DOHH2 (cell line): ENCODE data around the gene ANKRD16.

Experiments
- H3F3A ChIP-seq: fragments of 200-600 bp; sonication (generic), shearing (Covaris generic); 2 replicates; pipeline ENCODE4 v1.6.0; 2016; ENCODE audit warnings: antibody characterized with exemption, mild to moderate bottlenecking; ENCODE audit not compliant: control insufficient read depth, insufficient read depth
- H3K27ac ChIP-seq: fragments of 200-600 bp; sonication (generic); 2 replicates; pipeline ENCODE4 v1.5.1; 2014; ENCODE audit warnings: low read depth, mild to moderate bottlenecking, low read length, moderate library complexity
- H3K27me3 ChIP-seq: fragments of 200-600 bp; sonication (generic); 2 replicates; pipeline ENCODE4 v1.6.1; 2014; ENCODE audit warnings: mild to moderate bottlenecking, low read length, mixed read lengths; ENCODE audit not compliant: control insufficient read depth
- H3K36me3 ChIP-seq: fragments of 200-600 bp; sonication (generic); 2 replicates; pipeline ENCODE4 v1.6.1; 2014; ENCODE audit warnings: mild to moderate bottlenecking, low read length, moderate library complexity, mixed read lengths; ENCODE audit not compliant: control insufficient read depth
- H3K4me1 ChIP-seq: fragments of 200-600 bp; sonication (generic); 2 replicates; pipeline ENCODE4 v1.6.1; 2014; ENCODE audit warnings: mild to moderate bottlenecking, low read length, mixed read lengths; ENCODE audit not compliant: control insufficient read depth
- H3K4me2 ChIP-seq: fragments of 200-600 bp; sonication (generic); 2 replicates; pipeline ENCODE4 v1.6.0; 2014; ENCODE audit warnings: mild to moderate bottlenecking, low read length, moderate library complexity
- H3K4me3 ChIP-seq: fragments of 200-600 bp; sonication (generic); 2 replicates; pipeline ENCODE4 v1.5.1; 2014; ENCODE audit warnings: mild to moderate bottlenecking, low read length, mixed read lengths
- H3K79me2 ChIP-seq: fragments of 200-600 bp; sonication (generic); 2 replicates; pipeline ENCODE4 v1.6.1; 2014; ENCODE audit warnings: mild to moderate bottlenecking, low read length, mixed read lengths; ENCODE audit not compliant: control insufficient read depth
- H3K9me2 ChIP-seq: fragments of 200-600 bp; sonication (generic); replicated peaks from 2 replicates; pipeline ENCODE4 v1.6.1; 2014; ENCODE audit warnings: mild to moderate bottlenecking, low read length, mixed read lengths; ENCODE audit not compliant: control insufficient read depth
- H3K9me3 ChIP-seq: fragments of 200-600 bp; sonication (generic); 2 replicates; pipeline ENCODE4 v1.6.1; 2014; ENCODE audit warnings: antibody characterized with exemption, low read length, mixed read lengths; ENCODE audit not compliant: control insufficient read depth, insufficient read depth
- H4K20me1 ChIP-seq: fragments of 200-600 bp; sonication (generic); 2 replicates; pipeline ENCODE4 v1.6.0; 2014; ENCODE audit warnings: low read depth, mild to moderate bottlenecking, antibody characterized with exemption, low read length, moderate library complexity; ENCODE audit not compliant: control insufficient read depth, insufficient read depth
- EZH2phosphoT487 ChIP-seq: fragments of 200-600 bp; sonication (generic); IDR thresholded peaks from 2 replicates; pipeline ENCODE4 v1.6.1; 2017; ENCODE audit warnings: borderline replicate concordance, mild to moderate bottlenecking, antibody characterized with exemption, low read length, moderate library complexity, mixed read lengths
- TF ChIP-seq, protein P1 (sequence below): fragments of 200-600 bp; sonication (generic); IDR thresholded peaks from one replicate; pipeline ENCODE4 v1.5.1; 2014; ENCODE audit warnings: antibody characterized with exemption, mild to moderate bottlenecking, low read depth, low read length; ENCODE audit not compliant: poor library complexity, severe bottlenecking

ANKRD16 gene

DNA sequence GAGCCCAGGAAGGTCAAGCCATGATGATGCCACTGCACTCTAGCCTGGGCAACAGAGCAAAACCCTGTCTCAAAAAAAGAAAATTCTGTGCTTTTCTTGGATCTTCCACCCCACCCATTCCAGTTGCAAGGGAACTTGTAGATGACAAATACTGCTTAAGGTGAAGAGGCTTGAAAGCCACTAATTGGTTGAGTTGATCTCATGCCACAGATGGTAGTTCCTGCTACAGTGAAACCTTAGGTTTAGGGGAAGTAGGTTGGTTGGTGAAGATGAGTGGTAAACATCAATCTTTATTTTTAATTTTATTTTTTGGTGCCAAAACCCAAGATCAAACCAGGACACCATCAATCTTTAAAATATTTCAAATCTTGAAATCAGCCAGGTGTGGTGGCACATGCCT, 73.5 kb downstream of the ANKRD16 start:
- no peaks in the 10 kb centered on the region for H3K9me3 ChIP-seq
- H4K20me1 ChIP-seq: peaks cover 14% of the 10 kb centered on the region; the same call in 1 of the 2 replicates
- H3K27ac ChIP-seq: no peak overlapping the region
- H3K79me2 ChIP-seq: peaks cover 41% of the 10 kb centered on the region
- H3K4me3 ChIP-seq: no peak overlapping the region
- peaks cover 57% of the 10 kb centered on the region for H3K4me1 ChIP-seq
- no peak for TF ChIP-seq EZH2phosphoT487
- TF ChIP-seq, protein P1, sequence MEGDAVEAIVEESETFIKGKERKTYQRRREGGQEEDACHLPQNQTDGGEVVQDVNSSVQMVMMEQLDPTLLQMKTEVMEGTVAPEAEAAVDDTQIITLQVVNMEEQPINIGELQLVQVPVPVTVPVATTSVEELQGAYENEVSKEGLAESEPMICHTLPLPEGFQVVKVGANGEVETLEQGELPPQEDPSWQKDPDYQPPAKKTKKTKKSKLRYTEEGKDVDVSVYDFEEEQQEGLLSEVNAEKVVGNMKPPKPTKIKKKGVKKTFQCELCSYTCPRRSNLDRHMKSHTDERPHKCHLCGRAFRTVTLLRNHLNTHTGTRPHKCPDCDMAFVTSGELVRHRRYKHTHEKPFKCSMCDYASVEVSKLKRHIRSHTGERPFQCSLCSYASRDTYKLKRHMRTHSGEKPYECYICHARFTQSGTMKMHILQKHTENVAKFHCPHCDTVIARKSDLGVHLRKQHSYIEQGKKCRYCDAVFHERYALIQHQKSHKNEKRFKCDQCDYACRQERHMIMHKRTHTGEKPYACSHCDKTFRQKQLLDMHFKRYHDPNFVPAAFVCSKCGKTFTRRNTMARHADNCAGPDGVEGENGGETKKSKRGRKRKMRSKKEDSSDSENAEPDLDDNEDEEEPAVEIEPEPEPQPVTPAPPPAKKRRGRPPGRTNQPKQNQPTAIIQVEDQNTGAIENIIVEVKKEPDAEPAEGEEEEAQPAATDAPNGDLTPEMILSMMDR: no peak
- H3K9me2 ChIP-seq: no peaks in the 10 kb centered on the region
- peak overlapping the region; percentile 24; the same call in 1 of the 2 replicates for H3K4me2 ChIP-seq
- no peaks in the 10 kb centered on the region for H3K27me3 ChIP-seq
- peaks cover 35% of the 10 kb centered on the region for H3K36me3 ChIP-seq
- peaks cover 7% of the 10 kb centered on the region for H3F3A ChIP-seq

DNA sequence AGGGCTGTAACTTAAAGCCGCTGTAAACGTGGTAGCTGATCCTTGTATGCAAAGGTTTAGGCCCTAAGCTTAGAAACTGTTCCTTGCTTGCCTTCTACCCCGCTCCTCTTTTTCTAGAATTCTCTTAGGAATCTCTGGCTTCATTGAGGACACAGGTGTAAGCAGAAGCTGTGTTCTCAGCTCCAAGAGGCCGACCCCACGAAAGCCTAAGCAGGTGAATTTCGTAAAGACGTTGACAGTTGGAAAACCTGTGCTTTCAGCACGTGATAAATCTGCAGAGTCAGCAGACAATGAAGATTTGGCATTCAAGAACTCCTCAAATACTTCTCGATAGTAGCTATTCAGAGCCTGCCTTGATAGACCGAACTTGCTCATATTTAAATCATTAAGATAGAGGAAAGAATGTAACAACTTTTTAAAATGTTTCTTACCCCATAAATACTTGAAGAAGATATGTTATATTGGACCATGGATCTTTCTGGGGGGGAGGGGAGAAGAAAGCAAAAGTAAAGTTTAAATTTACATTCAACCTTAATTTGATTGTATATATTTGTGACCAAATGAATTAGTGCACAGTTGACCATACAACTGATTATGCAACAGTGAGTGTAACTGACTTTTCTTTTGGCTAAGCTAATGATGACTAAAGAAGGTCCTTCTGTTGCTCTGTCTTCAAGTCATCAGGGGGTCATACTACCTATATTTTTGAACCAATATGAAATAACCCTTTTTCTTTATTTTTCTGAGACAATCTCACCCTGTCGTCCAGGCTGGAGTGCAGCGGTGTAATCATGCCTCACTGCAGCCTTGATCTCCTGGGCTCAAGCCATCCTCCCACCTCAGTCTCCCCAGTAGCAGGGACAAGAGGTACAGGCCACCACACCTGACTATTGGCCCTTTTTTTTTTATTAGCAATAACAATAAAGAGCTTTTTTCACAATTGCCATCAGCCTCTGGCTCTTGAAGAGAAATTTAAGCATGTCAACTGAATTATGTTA, 75.3 kb downstream of the ANKRD16 start:
- H3K4me1 ChIP-seq: peaks cover 72% of the 10 kb centered on the region
- H3K79me2 ChIP-seq: peaks cover 58% of the 10 kb centered on the region
- peaks cover 52% of the 10 kb centered on the region for H3K36me3 ChIP-seq

DNA sequence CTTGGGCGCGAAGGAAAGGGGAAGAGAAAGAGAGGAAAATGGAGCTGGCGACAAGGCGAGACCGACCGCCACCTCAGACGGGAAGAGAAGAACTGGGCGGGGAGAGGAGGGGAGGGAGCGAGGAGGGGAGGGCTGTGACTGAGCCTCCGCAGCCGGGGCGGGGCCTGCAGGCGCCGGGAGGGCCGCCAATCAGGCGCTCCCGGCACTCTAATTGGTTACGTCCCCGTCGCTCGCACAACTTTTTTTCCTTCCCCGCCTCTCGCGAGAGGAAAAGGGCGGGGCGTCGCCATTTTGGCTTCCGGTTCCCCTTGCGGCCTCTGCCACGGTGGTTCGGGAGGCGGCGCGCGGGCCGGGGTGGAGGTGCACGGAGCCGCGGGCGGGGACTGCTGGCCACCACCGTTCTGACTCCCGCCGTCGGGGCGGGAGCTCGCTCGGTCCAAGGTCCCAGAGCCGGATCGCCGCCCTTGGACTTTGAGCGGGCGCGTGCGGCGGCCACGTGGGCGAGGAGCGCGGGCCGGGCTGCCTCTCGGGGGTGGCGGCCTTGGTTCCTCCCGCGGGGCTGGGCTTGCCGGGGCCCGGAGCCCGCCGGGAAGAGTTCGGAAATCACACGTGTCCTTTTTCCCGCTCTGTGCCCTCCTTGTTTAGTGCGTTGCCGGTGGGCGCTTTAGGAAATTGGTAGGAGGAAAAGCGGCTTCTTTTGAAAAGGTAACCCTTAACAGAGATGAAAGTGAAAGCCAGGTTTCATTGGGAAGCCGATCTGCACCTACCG, 76.2 kb downstream of the ANKRD16 start, which contains the start of gene GDI2:
GDI2 (minus strand) TSS at position 94 of the 769 bp plus-strand sequence. CDS start 176 bp downstream, outside the sequence.
- peaks cover 34% of the 10 kb centered on the region for H4K20me1 ChIP-seq
- no peaks in the 10 kb centered on the region for H3K27me3 ChIP-seq
- H3F3A ChIP-seq: peaks cover 7% of the 10 kb centered on the region
- no peak for TF ChIP-seq EZH2phosphoT487
- TF ChIP-seq, protein P1: no peak
- no peaks in the 10 kb centered on the region for H3K9me2 ChIP-seq
- H3K36me3 ChIP-seq: peaks cover 61% of the 10 kb centered on the region
- no peaks in the 10 kb centered on the region for H3K9me3 ChIP-seq
- H3K4me2 ChIP-seq: peak within 1 kb of the TSS; percentile 93
- peak within 1 kb of the TSS; percentile 84 for H3K4me3 ChIP-seq
- H3K79me2 ChIP-seq: peaks cover 67% of the 10 kb centered on the region
- H3K27ac ChIP-seq: peak within 1 kb of the TSS; percentile 82
- H3K4me1 ChIP-seq: peaks cover 72% of the 10 kb centered on the region

More for the DNA sequence above, 75.3 kb downstream of the ANKRD16 start:
- Histone ChIP-seq H3K27me3 (no peaks in the 10 kb centered on the region), H4K20me1 (peaks cover 31% of the 10 kb centered on the region), H3K9me2 (no peaks in the 10 kb centered on the region), H3K4me2 (peak overlapping the region; percentile 93), H3K4me3 (peak overlapping the region; percentile 84), H3K9me3 (no peaks in the 10 kb centered on the region), H3F3A (peaks cover 7% of the 10 kb centered on the region), H3K27ac (peak overlapping the region; percentile 82)
- no peak for TF ChIP-seq EZH2phosphoT487
- TF ChIP-seq, protein P1: no peak
